Mesenchymal stem cell (in vitro differentiated cells and primary cell): ENCODE measurements around the gene ANKRD36C. TPM values are rescaled to one million over a fixed set of nuclear protein-coding genes. Genes with fewer than 3 reads are reported as not detected.
"Not testable (repeated sequence)": the region's sequence is repeated elsewhere in the genome, so short reads cannot be mapped to it uniquely, and the experiment has no call there.

Experiments used
- DNase-seq: peaks from one replicate; pipeline ENCODE4 v3.0.0-alpha.2; 2013
- H2AFZ ChIP-seq: one replicate; pipeline ENCODE4 v1.6.1; 2013; ENCODE audit warnings: low read depth, mild to moderate bottlenecking, control low read depth, inconsistent platforms, low read length, moderate library complexity
- H2AK5ac ChIP-seq: 2 replicates; pipeline ENCODE4 v1.6.1; 2013; ENCODE audit warnings: low read length, moderate library complexity, mild to moderate bottlenecking, inconsistent platforms; ENCODE audit not compliant: severe bottlenecking
- H2BK120ac ChIP-seq: one replicate; pipeline ENCODE4 v1.6.1; 2013; ENCODE audit warnings: low read depth, mild to moderate bottlenecking, inconsistent platforms, low read length, moderate library complexity
- H2BK12ac ChIP-seq, 2 experiments: one replicate each; pipeline ENCODE4 v1.6.1; 2013; ENCODE audit warnings: inconsistent platforms in 2 of 2, low read length in 2 of 2, mild to moderate bottlenecking in 2 of 2, moderate library complexity in 2 of 2, control low read depth in 1 of 2
- H2BK15ac ChIP-seq: one replicate; pipeline ENCODE4 v1.6.1; 2013; ENCODE audit warnings: mild to moderate bottlenecking, low read depth, inconsistent platforms; ENCODE audit not compliant: poor library complexity, severe bottlenecking
- H2BK5ac ChIP-seq: 2 replicates; pipeline ENCODE4 v1.6.1; 2013; ENCODE audit warnings: low read depth, mild to moderate bottlenecking, low read length, control low read depth, inconsistent platforms; ENCODE audit not compliant: poor library complexity, severe bottlenecking
- H3K14ac ChIP-seq, 2 experiments: one replicate each; pipeline ENCODE4 v1.6.1; 2013; ENCODE audit warnings: inconsistent platforms in 2 of 2, low read length in 2 of 2, control low read depth in 1 of 2, mild to moderate bottlenecking in 1 of 2, moderate library complexity in 1 of 2
- H3K18ac ChIP-seq, 2 experiments: one replicate each; pipeline ENCODE4 v1.6.1; 2013; ENCODE audit warnings: inconsistent platforms in 2 of 2, low read length in 2 of 2, control low read depth in 1 of 2, low read depth in 1 of 2, mild to moderate bottlenecking in 1 of 2
- H3K23ac ChIP-seq, 2 experiments: one replicate each; pipeline ENCODE4 v1.6.1; 2013; ENCODE audit warnings: inconsistent platforms in 2 of 2, low read length in 2 of 2, mild to moderate bottlenecking in 2 of 2, moderate library complexity in 2 of 2, control low read depth in 1 of 2
- H3K27ac ChIP-seq: 2 replicates; pipeline ENCODE4 v1.5.1; 2013; ENCODE audit warnings: mild to moderate bottlenecking, moderate library complexity, low read length, control low read depth, inconsistent platforms; ENCODE audit not compliant: poor library complexity, severe bottlenecking
- H3K27me3 ChIP-seq, 2 experiments: 2 replicates each; pipeline versions ENCODE4 v1.6.1 to v1.7.0; 2013; ENCODE audit warnings: low read length in 2 of 2, mild to moderate bottlenecking in 2 of 2, moderate library complexity in 2 of 2, control low read depth in 1 of 2, inconsistent platforms in 1 of 2; ENCODE audit not compliant: control insufficient read depth in 1 of 2, insufficient read depth in 1 of 2
- H3K36me3 ChIP-seq, 2 experiments: 2 replicates each; pipeline versions ENCODE4 v1.6.1 to v1.7.0; 2013; ENCODE audit warnings: low read length in 2 of 2, control low read depth in 1 of 2, inconsistent platforms in 1 of 2, low read depth in 1 of 2, mild to moderate bottlenecking in 1 of 2; ENCODE audit not compliant: insufficient read depth in 2 of 2, control insufficient read depth in 1 of 2
- H3K4ac ChIP-seq, 2 experiments: one replicate each; pipeline ENCODE4 v1.6.1; 2013; ENCODE audit warnings: inconsistent platforms in 2 of 2, low read length in 2 of 2, mild to moderate bottlenecking in 2 of 2, moderate library complexity in 2 of 2, control low read depth in 1 of 2, low read depth in 1 of 2
- H3K4me1 ChIP-seq: 2 replicates; pipeline ENCODE4 v1.6.1; 2013; ENCODE audit warnings: low read depth, low read length, control low read depth; ENCODE audit not compliant: control insufficient read depth, insufficient read depth
- H3K4me2 ChIP-seq: 2 replicates; pipeline ENCODE4 v1.6.1; 2013; ENCODE audit warnings: low read length, mild to moderate bottlenecking, inconsistent platforms; ENCODE audit not compliant: poor library complexity, severe bottlenecking
- H3K4me3 ChIP-seq, 2 experiments: 2 replicates each; pipeline versions ENCODE4 v1.5.1 to v1.7.0; 2013; ENCODE audit warnings: low read length in 2 of 2, mild to moderate bottlenecking in 2 of 2, control low read depth in 1 of 2, low read depth in 1 of 2; ENCODE audit not compliant: insufficient read depth in 1 of 2
- H3K79me1 ChIP-seq: replicated peaks from 2 replicates; pipeline ENCODE4 v1.6.1; 2013; ENCODE audit warnings: mild to moderate bottlenecking, control low read depth, low read length, inconsistent platforms; ENCODE audit not compliant: poor library complexity, severe bottlenecking
- H3K9ac ChIP-seq: 2 replicates; pipeline ENCODE4 v1.7.0; 2013; ENCODE audit warnings: mild to moderate bottlenecking, low read length, moderate library complexity
- H3K9me3 ChIP-seq: 2 replicates; pipeline ENCODE4 v1.7.0; 2013; ENCODE audit warnings: mild to moderate bottlenecking, low read length; ENCODE audit not compliant: control insufficient read depth
- H4K8ac ChIP-seq: one replicate; pipeline ENCODE4 v1.6.1; 2013; ENCODE audit warnings: inconsistent platforms, mild to moderate bottlenecking, low read length, moderate library complexity
- H4K91ac ChIP-seq: one replicate; pipeline ENCODE4 v1.6.1; 2013; ENCODE audit warnings: mild to moderate bottlenecking, low read length, inconsistent platforms
- WGBS: methylation state at CpG from one replicate; pipeline ENCODE4 v1.1.7; 2013; ENCODE audit warnings: mixed read lengths; 5-methylcytosine and 5-hydroxymethylcytosine counted together
- small RNA-seq: library from polyadenylated mRNA; stranded (forward); fragments of <200 nt; extraction: miRNeasy Mini kit (QIAGEN cat#:217004); gene quantifications from one replicate; pipeline ENCODE3, GENCODE V24; 2013; ENCODE audit warnings: low read depth

Gene ANKRD36C

GRCh38 chr2:95790180-95790579 lies 201.4 kb downstream of the ANKRD36C start:
- not testable (repeated sequence) for H3K9ac ChIP-seq, H3K18ac ChIP-seq, H3K14ac ChIP-seq, H2AK5ac ChIP-seq, H2AFZ ChIP-seq, H3K4me2 ChIP-seq, H2BK5ac ChIP-seq, H4K8ac ChIP-seq, H2BK120ac ChIP-seq, H3K79me1 ChIP-seq, DNase-seq, H3K23ac ChIP-seq, H3K4ac ChIP-seq, H4K91ac ChIP-seq, H3K9me3 ChIP-seq, H3K36me3 ChIP-seq, H3K27me3 ChIP-seq, H3K4me3 ChIP-seq, H3K27ac ChIP-seq, H3K4me1 ChIP-seq, H2BK15ac ChIP-seq, H2BK12ac ChIP-seq
- no CpG with 5 or more reads among the region's 9 CpGs for WGBS

DNA sequence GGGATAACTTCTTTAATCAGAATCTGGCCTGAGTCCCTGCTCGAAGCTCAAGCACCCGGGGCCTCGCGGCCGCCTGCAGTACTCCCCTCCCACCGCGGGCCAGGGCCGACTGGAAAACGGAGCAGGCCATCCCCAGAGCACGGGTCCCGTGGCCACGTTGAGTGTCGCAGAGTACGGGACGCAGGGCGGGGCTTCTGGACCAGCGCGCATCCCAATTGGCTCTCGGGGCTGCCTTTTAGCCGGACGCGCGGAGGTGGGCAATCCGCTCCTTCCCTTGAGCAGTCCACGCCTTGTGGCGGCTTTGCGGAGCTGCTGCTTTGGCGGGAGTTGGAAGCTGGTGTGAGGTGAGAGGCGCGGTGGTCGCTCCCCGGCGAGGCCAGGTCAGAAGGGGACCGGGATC lies 202.2 kb downstream of the ANKRD36C start:
- H3K27me3 ChIP-seq, H3K4ac ChIP-seq, H3K79me1 ChIP-seq, H2BK12ac ChIP-seq, H4K8ac ChIP-seq, H2BK5ac ChIP-seq, H3K18ac ChIP-seq, H2BK120ac ChIP-seq, H2AK5ac ChIP-seq, H3K14ac ChIP-seq, H3K4me2 ChIP-seq, H2BK15ac ChIP-seq, H3K4me3 ChIP-seq, H3K36me3 ChIP-seq, H3K4me1 ChIP-seq, DNase-seq, H3K23ac ChIP-seq, H3K9ac ChIP-seq, H2AFZ ChIP-seq, H3K27ac ChIP-seq, H3K9me3 ChIP-seq, H4K91ac ChIP-seq: not testable (repeated sequence)
- no CpG with 5 or more reads among the region's 34 CpGs for WGBS

GRCh38 chr2:95788642-95789041 lies 203.0 kb downstream of the ANKRD36C start:
- not testable (repeated sequence) for H3K4me3 ChIP-seq, H3K36me3 ChIP-seq, H3K18ac ChIP-seq, H3K4me2 ChIP-seq, DNase-seq, H2AK5ac ChIP-seq, H2AFZ ChIP-seq, H3K79me1 ChIP-seq, H3K14ac ChIP-seq, H3K27me3 ChIP-seq, H3K9ac ChIP-seq, H2BK15ac ChIP-seq, H4K8ac ChIP-seq, H2BK120ac ChIP-seq, H4K91ac ChIP-seq, H2BK12ac ChIP-seq, H3K27ac ChIP-seq, H3K9me3 ChIP-seq, H3K4me1 ChIP-seq, H3K4ac ChIP-seq, H2BK5ac ChIP-seq, H3K23ac ChIP-seq
- WGBS, result no CpG with 5 or more reads among the region's 13 CpGs

Small RNA genes within 50 kb of the gene (small RNA-seq; reads per million reads assigned to genes)
- not detected for gene RN7SL210P
